Measurements from ENCODE around the gene BEST2.

DNA sequence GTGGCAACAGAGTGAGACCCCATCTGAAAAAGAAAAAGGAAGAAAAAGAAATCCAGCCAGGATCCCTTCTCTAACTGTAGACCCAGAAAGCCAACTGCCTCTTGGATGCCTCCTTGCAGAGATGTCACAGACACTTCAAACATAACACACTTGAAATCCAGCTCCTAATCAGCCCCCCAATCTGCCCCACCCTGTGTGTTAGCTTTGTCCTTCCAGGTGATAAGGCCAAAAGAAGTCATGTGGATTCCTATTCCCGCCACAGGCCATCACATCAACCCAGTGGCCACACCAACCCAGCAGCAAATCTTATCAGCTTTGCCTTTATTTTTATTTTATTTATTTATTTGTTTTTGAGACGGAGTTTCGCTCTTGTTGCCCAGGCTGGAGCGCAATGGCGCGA lies 8.1 kb downstream of the BEST2 start:
- TF ChIP-seq CTCF (IDR thresholded peaks at IDR 0.05; ENCODE audit: low read length) (no peak), EZH2 (optimal IDR thresholded peaks at IDR 0.05; ENCODE audit: low read depth, low read length) (no peak), EZH2phosphoT487 (IDR thresholded peaks at IDR 0.05; ENCODE audit: low read length) (no peak)

Data from MM.1S (cell line).